Uterus (tissue), 4 donors: ENCODE results near the gene COPE. TPM values are rescaled to one million over a fixed set of nuclear protein-coding genes. Genes with fewer than 3 reads are reported as not detected.

Experiments
- DNase-seq, 2 donors: peaks; one replicate each; pipeline ENCODE4 v3.0.0-alpha.2; 2019 to 2020
- H3K27ac ChIP-seq, 2 donors: fragments of 200-600 bp; sonication (generic); 1 replicate in 1 of 2; 2 replicates in 1 of 2; pipeline ENCODE4 v1.5.1; 2016 to 2018
- H3K27me3 ChIP-seq, 2 donors: fragments of 200-600 bp; sonication (generic); one replicate each; pipeline ENCODE4 v1.5.1; 2018 to 2019; ENCODE audit warnings: control low read depth in 1 of 2
- H3K36me3 ChIP-seq, 2 donors: fragments of 200-600 bp; sonication (generic); one replicate each; pipeline ENCODE4 v1.5.1; 2019; ENCODE audit warnings: control low read depth in 1 of 2
- H3K4me1 ChIP-seq, 2 donors: fragments of 200-600 bp; sonication (generic); one replicate each; pipeline ENCODE4 v1.5.1; 2018 to 2019; ENCODE audit warnings: control low read depth in 1 of 2
- H3K4me3 ChIP-seq, 2 donors: fragments of 200-600 bp; sonication (generic); 1 replicate in 1 of 2; 2 replicates in 1 of 2; pipeline ENCODE4 v1.5.1; 2018 to 2019; ENCODE audit warnings: mild to moderate bottlenecking in 1 of 2
- H3K9me3 ChIP-seq, 2 donors: fragments of 200-600 bp; sonication (generic); one replicate each; pipeline ENCODE4 v1.5.1; 2019; ENCODE audit warnings: control low read depth in 1 of 2
- POLR2A ChIP-seq, 2 donors: fragments of 450-650 bp; IDR thresholded peaks; one replicate each; pipeline ENCODE4 v1.6.1; 2016; ENCODE audit warnings: antibody characterized with exemption in 2 of 2, mild to moderate bottlenecking in 1 of 2, moderate library complexity in 1 of 2
- intact Hi-C: fragments of 100-400 bp; cut with DNase I; formaldehyde crosslinking; loops from one replicate; pipeline ENCODE4 v1.15.1; 2023; ENCODE audit warnings: low total_unique reads
- total RNA-seq, 4 donors: library from RNA; depleted of rRNA in 3 of 4; stranded (reverse); fragments of >200 nt in 3 of 4; gene quantifications; one replicate each; pipeline versions ENCODE4 v1.1.0 to v1.2.4, GENCODE V29; 2014 to 2023
- TF ChIP-seq, protein P1 (sequence below), 4 experiments: fragments of 200-600 bp in 2 of 4; fragments of 450-650 bp in 2 of 4; sonication (generic) in 2 of 4; IDR thresholded peaks; one replicate each; pipeline ENCODE4 v1.5.1; 2016 to 2019; ENCODE audit warnings: antibody characterized with exemption in 4 of 4, mild to moderate bottlenecking in 2 of 4, moderate library complexity in 1 of 4
- donor health status: DM: yes; HTN: yes; CAD: no.

Gene COPE
- total RNA-seq, 4 donors from 2014 or later: 93.7 to 190 (median 134) TPM

DNA sequence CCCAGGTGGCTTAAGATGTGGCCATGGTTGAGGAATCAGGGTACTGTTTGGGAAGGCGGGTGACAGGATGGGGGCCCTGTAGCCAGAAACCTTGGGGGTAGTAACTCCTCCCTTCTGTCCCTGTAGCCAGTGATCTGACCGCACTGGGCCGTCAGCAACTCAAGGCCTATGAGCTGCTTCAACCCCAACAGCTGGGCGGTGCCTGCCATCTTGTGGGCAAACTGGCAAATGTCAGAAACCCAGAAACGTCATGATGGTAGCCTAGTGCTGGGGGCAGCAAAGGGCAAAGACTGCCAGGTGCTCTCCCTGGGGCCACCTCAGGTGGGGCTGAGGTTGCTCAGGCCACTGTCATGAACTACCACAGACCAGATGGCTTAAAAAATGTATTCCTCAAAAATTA, 3.5 kb downstream of the COPE start:
- no peak overlapping the region for H3K4me3 ChIP-seq
- H3K4me1 ChIP-seq: peaks cover 5% of the 10 kb centered on the region in 2 donors
- no peak for TF ChIP-seq POLR2A (IDR thresholded peaks at IDR 0.05)
- TF ChIP-seq, protein P1, sequence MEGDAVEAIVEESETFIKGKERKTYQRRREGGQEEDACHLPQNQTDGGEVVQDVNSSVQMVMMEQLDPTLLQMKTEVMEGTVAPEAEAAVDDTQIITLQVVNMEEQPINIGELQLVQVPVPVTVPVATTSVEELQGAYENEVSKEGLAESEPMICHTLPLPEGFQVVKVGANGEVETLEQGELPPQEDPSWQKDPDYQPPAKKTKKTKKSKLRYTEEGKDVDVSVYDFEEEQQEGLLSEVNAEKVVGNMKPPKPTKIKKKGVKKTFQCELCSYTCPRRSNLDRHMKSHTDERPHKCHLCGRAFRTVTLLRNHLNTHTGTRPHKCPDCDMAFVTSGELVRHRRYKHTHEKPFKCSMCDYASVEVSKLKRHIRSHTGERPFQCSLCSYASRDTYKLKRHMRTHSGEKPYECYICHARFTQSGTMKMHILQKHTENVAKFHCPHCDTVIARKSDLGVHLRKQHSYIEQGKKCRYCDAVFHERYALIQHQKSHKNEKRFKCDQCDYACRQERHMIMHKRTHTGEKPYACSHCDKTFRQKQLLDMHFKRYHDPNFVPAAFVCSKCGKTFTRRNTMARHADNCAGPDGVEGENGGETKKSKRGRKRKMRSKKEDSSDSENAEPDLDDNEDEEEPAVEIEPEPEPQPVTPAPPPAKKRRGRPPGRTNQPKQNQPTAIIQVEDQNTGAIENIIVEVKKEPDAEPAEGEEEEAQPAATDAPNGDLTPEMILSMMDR (IDR thresholded peaks at IDR 0.05): peak in 2 of 4 experiments; percentile 10 to 20
- no peak overlapping the region for H3K27ac ChIP-seq
- H3K36me3 ChIP-seq: no peaks in the 10 kb centered on the region
- H3K27me3 ChIP-seq: no peaks in the 10 kb centered on the region
- H3K9me3 ChIP-seq: no peaks in the 10 kb centered on the region
- intact Hi-C loops: no loop called here
- no peak for DNase-seq

DNA sequence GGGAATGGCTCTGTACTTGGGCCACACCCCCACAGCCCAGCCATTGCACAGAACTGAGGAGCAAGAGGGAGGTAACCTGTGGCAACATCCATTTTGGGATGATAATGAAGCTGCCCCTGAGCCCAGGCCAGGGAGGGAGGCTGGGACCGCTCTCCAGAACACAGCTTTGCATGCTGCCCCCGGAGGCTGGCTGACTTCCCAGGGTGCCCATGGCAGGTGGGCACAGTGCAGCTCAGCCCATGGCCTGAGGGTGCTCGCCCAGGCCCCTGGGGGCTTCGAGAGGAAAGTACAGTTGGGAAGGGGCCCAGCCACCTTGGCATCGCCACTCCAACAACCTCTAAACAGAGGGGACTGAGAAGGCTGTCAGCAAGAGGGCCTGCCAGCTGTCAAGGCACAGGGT, 5.7 kb downstream of the COPE start:
- intact Hi-C loops: no loop called here
- no peak overlapping the region for H3K4me3 ChIP-seq
- H3K27ac ChIP-seq: no peak overlapping the region
- no peaks in the 10 kb centered on the region for H3K36me3 ChIP-seq
- H3K9me3 ChIP-seq: no peaks in the 10 kb centered on the region
- H3K4me1 ChIP-seq: no peaks in the 10 kb centered on the region
- DNase-seq: no peak
- H3K27me3 ChIP-seq: no peaks in the 10 kb centered on the region
- no peak for TF ChIP-seq POLR2A (IDR thresholded peaks at IDR 0.05)
- TF ChIP-seq, protein P1 (IDR thresholded peaks at IDR 0.05): no peak

DNA sequence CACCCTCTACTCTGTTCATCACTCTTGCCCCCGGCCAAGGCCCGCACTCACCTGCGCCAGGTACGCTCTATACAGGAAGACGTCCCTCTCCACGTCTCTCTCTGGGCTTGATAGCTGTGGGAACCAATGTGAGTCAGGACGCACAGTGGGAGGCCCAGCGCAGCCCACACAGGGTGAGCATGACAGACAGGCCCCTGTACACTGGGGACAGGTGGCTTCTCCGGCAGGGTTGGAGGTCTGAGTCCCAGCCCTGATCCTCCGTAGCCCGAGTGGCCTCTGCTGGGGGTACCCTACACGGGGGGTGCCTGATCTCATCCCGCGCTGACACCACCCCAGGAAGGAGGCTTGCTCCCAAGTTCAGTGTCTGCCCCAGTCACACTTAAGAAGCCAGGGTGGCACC, 6.3 kb downstream of the COPE start:
- no peak overlapping the region for H3K27ac ChIP-seq
- H3K9me3 ChIP-seq: no peaks in the 10 kb centered on the region
- DNase-seq: no peak
- no peak overlapping the region for H3K4me3 ChIP-seq
- intact Hi-C loops: no loop called here
- H3K4me1 ChIP-seq: no peaks in the 10 kb centered on the region
- TF ChIP-seq POLR2A (IDR thresholded peaks at IDR 0.05): no peak
- TF ChIP-seq, protein P1 (IDR thresholded peaks at IDR 0.05): no peak
- H3K27me3 ChIP-seq: no peaks in the 10 kb centered on the region
- H3K36me3 ChIP-seq: no peaks in the 10 kb centered on the region

DNA sequence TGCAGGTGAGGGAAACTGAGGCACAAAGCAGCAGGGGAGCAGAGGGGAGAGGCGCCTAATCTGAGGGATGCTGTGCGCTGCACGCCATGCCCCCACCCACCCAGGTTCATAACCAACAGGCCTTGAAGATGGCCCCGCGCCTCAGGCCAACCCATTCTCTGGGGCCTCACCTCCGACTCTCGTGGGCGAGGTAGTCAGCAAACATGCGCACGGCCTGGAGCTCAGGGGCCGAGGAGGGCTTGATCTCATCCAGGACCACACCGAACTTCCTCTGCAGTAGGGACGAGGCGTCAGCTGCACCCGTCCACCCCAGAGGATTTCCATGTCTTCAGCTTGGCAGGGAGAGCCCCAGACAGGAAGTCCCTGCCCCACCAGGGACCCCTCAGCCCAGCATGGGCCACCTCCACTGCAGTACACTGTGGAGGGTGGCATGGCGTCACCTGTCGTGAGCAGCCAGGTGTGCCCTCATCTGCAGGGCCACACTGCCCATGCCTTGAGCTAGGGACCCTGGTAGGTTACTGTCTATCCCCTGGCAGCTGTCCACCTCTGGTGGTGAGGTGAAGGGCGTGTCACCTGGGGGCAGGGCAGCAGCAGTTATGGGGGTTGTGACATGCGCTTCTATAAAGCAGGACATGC, 8.3 kb downstream of the COPE start:
- DNase-seq: no peak
- no peak overlapping the region for H3K27ac ChIP-seq
- intact Hi-C loops: no loop called here
- no peak overlapping the region for H3K4me3 ChIP-seq
- no peaks in the 10 kb centered on the region for H3K9me3 ChIP-seq
- no peaks in the 10 kb centered on the region for H3K4me1 ChIP-seq
- H3K27me3 ChIP-seq: no peaks in the 10 kb centered on the region
- TF ChIP-seq, protein P1 (IDR thresholded peaks at IDR 0.05): no peak
- no peak for TF ChIP-seq POLR2A (IDR thresholded peaks at IDR 0.05)
- no peaks in the 10 kb centered on the region for H3K36me3 ChIP-seq

DNA sequence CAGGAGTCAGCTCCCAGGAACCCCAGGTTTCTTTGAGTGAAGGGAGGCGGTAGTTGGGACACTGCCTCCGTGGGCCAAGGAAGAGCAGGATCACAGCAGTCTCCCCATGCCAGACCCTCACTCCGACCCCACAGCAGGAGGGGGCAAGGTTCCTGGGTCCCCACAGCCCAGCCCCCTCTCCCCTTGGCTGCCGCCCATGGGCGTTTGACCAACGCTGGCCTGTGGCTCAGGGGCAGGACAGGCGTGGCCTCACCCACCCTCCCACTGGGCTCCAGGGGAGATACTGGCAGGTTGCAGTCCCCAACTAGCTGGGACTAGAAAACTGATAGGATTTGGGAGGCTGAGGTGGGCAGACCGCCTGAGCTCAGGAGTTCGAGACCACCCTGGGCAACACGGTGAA, 9.2 kb downstream of the COPE start:
- H3K4me3 ChIP-seq: no peak overlapping the region
- TF ChIP-seq POLR2A (IDR thresholded peaks at IDR 0.05): no peak
- TF ChIP-seq, protein P1 (IDR thresholded peaks at IDR 0.05): no peak
- H3K9me3 ChIP-seq: no peaks in the 10 kb centered on the region
- intact Hi-C loops: no loop called here
- H3K4me1 ChIP-seq: no peaks in the 10 kb centered on the region
- no peaks in the 10 kb centered on the region for H3K36me3 ChIP-seq
- no peaks in the 10 kb centered on the region for H3K27me3 ChIP-seq
- DNase-seq: no peak
- no peak overlapping the region for H3K27ac ChIP-seq
